Stomach smooth muscle (tissue), 2 donors: ENCODE measurements around the gene LYAR.
"Not testable (repeated sequence)": the region's sequence is repeated elsewhere in the genome, so short reads cannot be mapped to it uniquely, and the experiment has no call there.

Source experiments
- H3K27ac ChIP-seq: one replicate; pipeline ENCODE4 v1.7.0; 2013; ENCODE audit warnings: mild to moderate bottlenecking, low read length, inconsistent platforms
- H3K27me3 ChIP-seq, 2 donors: one replicate each; pipeline ENCODE4 v1.7.0; 2013; ENCODE audit warnings: low read length in 2 of 2; ENCODE audit not compliant: insufficient read depth in 2 of 2, control insufficient read depth in 1 of 2
- H3K36me3 ChIP-seq, 2 donors: one replicate each; pipeline ENCODE4 v1.7.0; 2013; ENCODE audit warnings: low read length in 2 of 2; ENCODE audit not compliant: control insufficient read depth in 2 of 2, insufficient read depth in 2 of 2
- H3K4me1 ChIP-seq: one replicate; pipeline ENCODE4 v1.7.0; 2013; ENCODE audit warnings: low read length; ENCODE audit not compliant: control insufficient read depth, insufficient read depth
- H3K4me3 ChIP-seq, 2 donors: one replicate each; pipeline ENCODE4 v1.7.0; 2013; ENCODE audit warnings: low read length in 2 of 2
- H3K9ac ChIP-seq, 2 donors: one replicate each; pipeline ENCODE4 v1.7.0; 2013; ENCODE audit warnings: low read length in 2 of 2, mild to moderate bottlenecking in 1 of 2
- H3K9me3 ChIP-seq, 2 donors: one replicate each; pipeline ENCODE4 v1.7.0; 2013; ENCODE audit warnings: low read length in 2 of 2; ENCODE audit not compliant: control insufficient read depth in 2 of 2
- donor health status: healthy.
- donor health status: Pancreatic carcinoma.

Gene LYAR

GRCh38 chr4:4260185-4260751 is 29.7 kb downstream of the LYAR start:
- Histone ChIP-seq H3K36me3 (no peaks in the 10 kb centered on the region), H3K27me3 (peaks cover 0 to 2% of the 10 kb centered on the region in 2 donors), H3K9ac (no peak overlapping the region), H3K27ac (no peak overlapping the region), H3K4me3 (no peak overlapping the region), H3K9me3 (no peaks in the 10 kb centered on the region), H3K4me1 (no peaks in the 10 kb centered on the region)

- H3K36me3 ChIP-seq: no peaks in the 10 kb centered on the region
- H3K27me3 ChIP-seq: peaks cover 0 to 3% of the 10 kb centered on the region in 2 donors
- H3K4me1 ChIP-seq: no peaks in the 10 kb centered on the region
- no peaks in the 10 kb centered on the region for H3K9me3 ChIP-seq
- no peak overlapping the region for H3K4me3 ChIP-seq
- no peak overlapping the region for H3K27ac ChIP-seq
- H3K9ac ChIP-seq: no peak overlapping the region
These were observed 30.4 kb downstream of the LYAR start for GRCh38 chr4:4259484-4260100.

DNA sequence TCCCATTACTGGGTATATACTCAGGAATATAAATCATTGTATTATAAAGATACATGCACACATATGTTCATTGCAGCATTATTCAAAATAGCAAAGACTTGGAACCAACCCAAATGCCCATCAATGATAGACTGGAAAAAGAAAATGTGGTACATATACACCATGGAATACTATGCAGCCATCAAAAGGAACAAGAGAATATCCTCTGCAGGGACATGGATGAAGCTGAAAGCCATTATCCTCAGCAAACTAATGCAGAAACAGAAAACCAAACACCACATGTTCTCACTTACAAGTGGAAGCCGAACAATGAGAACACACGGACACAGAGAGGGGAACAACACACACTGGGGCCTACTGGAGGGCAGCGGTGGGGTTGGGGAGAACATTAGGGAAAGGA is 32.2 kb downstream of the LYAR start:
- not testable (repeated sequence) for H3K4me1 ChIP-seq, H3K9ac ChIP-seq, H3K9me3 ChIP-seq, H3K27ac ChIP-seq, H3K4me3 ChIP-seq, H3K27me3 ChIP-seq, H3K36me3 ChIP-seq

DNA sequence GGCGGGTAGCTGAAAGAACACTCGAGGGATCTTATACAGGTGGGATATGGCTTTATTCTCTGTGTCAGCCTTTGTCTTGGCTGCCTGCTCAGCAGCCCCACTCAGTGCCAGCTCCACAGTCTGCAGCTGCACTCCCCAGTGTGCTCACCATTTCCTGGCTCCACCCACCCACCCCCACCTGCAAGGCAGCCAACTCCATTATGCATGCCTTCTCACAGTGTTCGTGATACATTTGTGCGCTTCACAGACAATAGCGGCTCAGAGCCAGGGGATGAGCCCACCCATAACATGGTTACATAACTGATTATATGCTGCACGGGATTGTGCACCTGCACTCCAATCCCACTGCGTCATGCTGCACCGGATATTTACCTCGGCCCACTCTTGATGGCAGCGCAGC is 33.2 kb downstream of the LYAR start:
- no peak overlapping the region for H3K27ac ChIP-seq
- H3K36me3 ChIP-seq: no peaks in the 10 kb centered on the region
- H3K4me3 ChIP-seq: no peak overlapping the region
- no peaks in the 10 kb centered on the region for H3K9me3 ChIP-seq
- no peak overlapping the region for H3K9ac ChIP-seq
- no peaks in the 10 kb centered on the region for H3K4me1 ChIP-seq
- H3K27me3 ChIP-seq: peaks cover 0 to 5% of the 10 kb centered on the region in 2 donors

DNA sequence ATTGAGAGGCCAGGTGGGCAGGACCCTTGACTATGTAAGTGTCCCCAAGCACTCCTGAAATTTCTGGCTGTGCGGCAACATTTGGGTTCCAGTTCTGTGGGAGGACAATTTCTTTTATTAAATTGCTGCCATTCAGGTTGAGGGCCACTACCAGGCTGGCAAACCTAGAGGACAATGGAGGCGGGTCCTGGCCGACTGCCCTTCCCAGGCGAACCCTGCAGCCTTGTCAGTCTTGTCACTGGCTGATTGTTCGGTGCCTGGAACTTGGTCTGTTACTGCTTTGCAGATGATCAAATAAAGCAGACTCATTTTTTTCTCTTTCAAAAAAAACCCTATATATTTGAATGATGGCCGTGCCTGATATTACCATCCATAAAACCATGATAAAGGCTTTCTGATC is 35.3 kb downstream of the LYAR start:
- Histone ChIP-seq H3K36me3 (no peaks in the 10 kb centered on the region), H3K9ac (no peak overlapping the region), H3K4me1 (no peaks in the 10 kb centered on the region), H3K27ac (no peak overlapping the region), H3K4me3 (no peak overlapping the region), H3K9me3 (no peaks in the 10 kb centered on the region), H3K27me3 (peaks cover 0 to 5% of the 10 kb centered on the region in 2 donors)

DNA sequence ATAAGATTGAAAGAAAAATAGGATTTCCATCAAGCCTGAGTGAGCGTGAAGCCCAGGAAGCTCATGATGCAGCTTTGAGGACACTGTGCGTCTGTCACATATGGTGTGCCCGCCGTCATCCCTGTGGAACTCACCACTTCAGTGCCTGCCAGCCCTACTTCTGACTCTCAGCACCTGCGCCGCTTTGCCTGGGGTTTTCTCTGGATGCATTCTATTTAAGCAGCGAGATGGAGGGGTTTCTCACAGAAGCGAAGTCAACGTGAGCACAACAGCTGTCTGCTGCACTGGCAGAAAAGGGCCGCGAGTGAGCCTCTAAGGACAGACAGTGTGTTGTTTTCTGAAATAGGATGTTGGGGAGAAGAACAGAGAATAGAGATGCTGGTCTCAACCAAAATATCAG is 35.8 kb downstream of the LYAR start:
- H3K4me3 ChIP-seq: no peak overlapping the region
- H3K36me3 ChIP-seq: no peaks in the 10 kb centered on the region
- no peaks in the 10 kb centered on the region for H3K9me3 ChIP-seq
- H3K27ac ChIP-seq: no peak overlapping the region
- no peak overlapping the region for H3K9ac ChIP-seq
- peaks cover 0 to 5% of the 10 kb centered on the region in 2 donors for H3K27me3 ChIP-seq
- H3K4me1 ChIP-seq: peaks cover 1% of the 10 kb centered on the region

DNA sequence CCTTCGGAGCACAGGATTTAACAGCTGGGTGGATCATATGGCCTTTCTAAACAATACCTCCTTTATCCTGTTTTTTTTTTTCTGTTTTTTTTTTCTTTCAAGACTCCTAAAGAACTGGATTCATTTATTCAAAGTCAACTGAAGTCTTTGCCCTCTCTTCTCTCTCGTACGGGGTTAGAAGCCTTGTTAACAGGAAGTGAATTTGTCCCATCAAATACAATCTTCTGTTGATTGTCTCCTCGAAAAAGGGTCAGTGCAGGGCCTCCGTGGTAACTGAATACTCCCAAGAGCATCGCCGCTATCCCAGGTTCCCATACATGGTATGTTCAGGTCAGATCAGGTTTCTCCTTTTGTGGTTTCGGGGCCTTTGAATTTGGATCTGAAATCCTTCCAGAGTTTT is 40.1 kb downstream of the LYAR start:
- H3K36me3 ChIP-seq: peaks cover 5 to 10% of the 10 kb centered on the region in 2 donors
- no peak overlapping the region for H3K27ac ChIP-seq
- no peak overlapping the region for H3K9ac ChIP-seq
- peaks cover 0 to 3% of the 10 kb centered on the region in 2 donors for H3K27me3 ChIP-seq
- H3K4me1 ChIP-seq: peaks cover 17% of the 10 kb centered on the region
- H3K9me3 ChIP-seq: no peaks in the 10 kb centered on the region
- H3K4me3 ChIP-seq: no peak overlapping the region

DNA sequence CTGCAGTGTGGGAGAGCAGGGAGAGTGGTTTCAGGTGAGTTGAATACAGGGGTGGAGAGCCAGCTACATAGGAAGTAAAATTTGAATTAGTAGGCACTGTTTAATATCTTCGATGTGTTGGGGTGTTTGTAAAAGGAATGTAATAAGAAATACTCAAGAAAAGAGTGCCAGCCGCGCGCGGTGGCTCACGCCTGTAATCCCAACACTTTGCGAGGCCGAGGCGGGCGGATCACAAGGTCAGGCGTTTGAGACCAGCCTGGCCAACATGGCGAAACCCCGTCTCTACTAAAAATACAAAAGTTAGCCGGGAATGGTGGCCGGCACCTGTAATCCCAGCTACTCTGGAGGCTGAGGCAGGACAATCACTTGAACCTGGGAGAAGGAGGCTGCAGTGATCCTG is 40.6 kb downstream of the LYAR start:
- H3K9ac ChIP-seq: peak overlapping the region in 1 of 2 donors; percentile 88
- H3K27ac ChIP-seq: peak overlapping the region; percentile 97
- peak overlapping the region in 1 of 2 donors; percentile 100 for H3K4me3 ChIP-seq
- peaks cover 17% of the 10 kb centered on the region for H3K4me1 ChIP-seq
- not testable (repeated sequence) for H3K27me3 ChIP-seq, H3K9me3 ChIP-seq
- peaks cover 10 to 15% of the 10 kb centered on the region in 2 donors for H3K36me3 ChIP-seq

- Histone ChIP-seq H3K9ac (peak overlapping the region; percentile 88 to 97), H3K27ac (peak overlapping the region; percentile 97), H3K9me3 (no peaks in the 10 kb centered on the region), H3K36me3 (peaks cover 13 to 20% of the 10 kb centered on the region in 2 donors), H3K4me1 (peaks cover 17% of the 10 kb centered on the region), H3K27me3 (no peaks in the 10 kb centered on the region), H3K4me3 (peak overlapping the region; percentile 94 to 100)
These were observed 41.1 kb downstream of the LYAR start for GRCh38 chr4:4248885-4249203.

GRCh38 chr4:4248029-4248884 is 41.7 kb downstream of the LYAR start, which contains the start of gene TMEM128:
Gene TMEM128 (minus strand): TSS chr4:4248223. CDS start chr4:4248202, 21 bp downstream.
- Histone ChIP-seq H3K4me1 (peaks cover 17% of the 10 kb centered on the region), H3K27ac (peak within 1 kb of the TSS; percentile 97), H3K4me3 (peak within 1 kb of the TSS; percentile 94 to 100), H3K9ac (peak within 1 kb of the TSS; percentile 88 to 97), H3K27me3 (no peaks in the 10 kb centered on the region), H3K36me3 (peaks cover 18 to 23% of the 10 kb centered on the region in 2 donors), H3K9me3 (no peaks in the 10 kb centered on the region)

GRCh38 chr4:4247696-4248028 is 42.3 kb downstream of the LYAR start:
- peak overlapping the region; percentile 97 for H3K27ac ChIP-seq
- H3K27me3 ChIP-seq: no peaks in the 10 kb centered on the region
- peaks cover 18 to 23% of the 10 kb centered on the region in 2 donors for H3K36me3 ChIP-seq
- H3K9ac ChIP-seq: peak overlapping the region; percentile 88 to 97
- no peaks in the 10 kb centered on the region for H3K9me3 ChIP-seq
- peaks cover 17% of the 10 kb centered on the region for H3K4me1 ChIP-seq
- peak overlapping the region; percentile 94 to 100 for H3K4me3 ChIP-seq
